Measurements from ENCODE around the gene SLC38A2. TPM values are rescaled to one million over a fixed set of nuclear protein-coding genes. Genes with fewer than 3 reads are reported as not detected.

The SLC38A2 gene
- total RNA-seq, 1 donor from 2014 or later: 348 TPM

DNA sequence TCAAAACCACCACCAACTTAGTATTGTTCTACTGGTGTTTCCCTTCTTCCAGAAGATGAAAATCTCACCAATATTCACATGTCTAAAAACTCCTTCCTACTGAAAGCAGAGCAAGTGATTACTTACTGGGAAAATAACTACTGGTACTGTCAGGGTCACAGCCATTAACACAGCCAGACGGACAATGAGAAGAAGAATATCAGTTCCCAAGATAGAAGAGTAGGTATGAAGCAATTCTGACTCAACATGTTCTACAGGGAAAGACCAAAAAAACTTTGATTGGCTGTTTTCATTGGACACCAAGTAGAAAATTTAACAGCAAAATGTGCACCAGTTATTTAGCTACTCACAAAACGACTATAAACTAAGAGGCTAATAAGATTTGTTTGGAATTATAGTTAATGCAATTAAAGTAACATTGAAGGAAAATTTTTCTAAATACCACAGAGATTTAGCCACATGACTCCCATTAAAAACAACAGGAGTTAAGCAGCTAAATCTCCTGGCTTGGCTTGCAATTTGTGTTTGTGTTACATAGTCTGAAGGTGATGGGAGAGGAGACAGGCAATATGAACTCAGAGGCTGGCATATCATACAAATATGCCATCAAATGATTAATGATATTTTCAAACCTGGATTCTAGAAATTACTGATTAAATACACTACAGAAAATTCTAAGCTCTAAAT lies 9.5 kb downstream of the SLC38A2 start:
- peaks cover 94% of the 10 kb centered on the region for H4K20me1 ChIP-seq (ENCODE audit: low read depth)
- Mint-ChIP-seq H3K36me3 (peaks cover 67% of the 10 kb centered on the region), H3K4me3 (no peak overlapping the region), H3K9me3 (no peaks in the 10 kb centered on the region), H3K27me3 (ENCODE audit: insufficient read depth, low read depth) (peaks cover 2% of the 10 kb centered on the region), H3K27ac (no peak overlapping the region), H3K4me1 (peaks cover 8% of the 10 kb centered on the region)
- peaks cover 98% of the 10 kb centered on the region for H3F3A ChIP-seq (ENCODE audit: low read depth)
- TF ChIP-seq EZH2 (IDR thresholded peaks at IDR 0.05) (no peak), CTCF (IDR thresholded peaks at IDR 0.05) (no peak), EZH2phosphoT487 (IDR thresholded peaks at IDR 0.05) (no peak)
- DNase-seq (ENCODE audit: low spot score): no peak
- H3K79me2 ChIP-seq (ENCODE audit: low read depth): peaks cover 33% of the 10 kb centered on the region
- H3K36me3 ChIP-seq: peaks cover 76% of the 10 kb centered on the region
- H3K27me3 ChIP-seq: no peaks in the 10 kb centered on the region
- no peak overlapping the region for H3K27ac ChIP-seq
- no peak overlapping the region for H3K4me3 ChIP-seq
- no peaks in the 10 kb centered on the region for H3K9me3 ChIP-seq (ENCODE audit: low read depth)
- no peak overlapping the region for H3K9ac ChIP-seq
- no peak overlapping the region for H3K4me2 ChIP-seq
- H3K4me1 ChIP-seq: no peaks in the 10 kb centered on the region
- no peak overlapping the region for H2AFZ ChIP-seq (replicated peaks)

DNA sequence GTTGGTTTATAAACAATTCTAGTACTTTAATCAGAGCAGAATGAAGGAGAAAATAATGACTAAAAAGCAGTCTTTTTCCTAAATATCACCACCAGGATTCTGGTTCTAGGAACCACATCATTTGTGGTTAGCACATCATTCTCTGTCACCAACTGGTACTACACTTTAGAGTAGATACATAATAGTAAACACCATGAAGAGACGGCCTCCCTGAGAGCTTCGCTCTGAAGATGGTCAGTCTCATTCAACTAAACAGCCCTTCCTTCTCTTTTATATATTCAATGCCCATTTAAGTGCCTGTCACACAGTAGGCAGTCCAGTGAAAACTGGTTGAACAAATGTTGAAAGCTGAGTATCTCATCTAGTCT lies 10.9 kb downstream of the SLC38A2 start:
- Histone ChIP-seq H3K27me3 (no peaks in the 10 kb centered on the region), H3K27ac (no peak overlapping the region), H3K36me3 (peaks cover 67% of the 10 kb centered on the region), H3K9me3 (ENCODE audit: low read depth) (no peaks in the 10 kb centered on the region), H4K20me1 (ENCODE audit: low read depth) (peaks cover 91% of the 10 kb centered on the region), H3K4me1 (no peaks in the 10 kb centered on the region), H3K9ac (no peak overlapping the region), H3K4me2 (no peak overlapping the region), H3F3A (ENCODE audit: low read depth) (peaks cover 98% of the 10 kb centered on the region), H3K4me3 (no peak overlapping the region), H3K79me2 (ENCODE audit: low read depth) (peaks cover 20% of the 10 kb centered on the region), H2AFZ (replicated peaks) (no peak overlapping the region)
- H3K4me3 Mint-ChIP-seq: no peak overlapping the region
- no peaks in the 10 kb centered on the region for H3K27me3 Mint-ChIP-seq (ENCODE audit: insufficient read depth, low read depth)
- H3K27ac Mint-ChIP-seq: no peak overlapping the region
- no peak for DNase-seq (ENCODE audit: low spot score)
- TF ChIP-seq CTCF (IDR thresholded peaks at IDR 0.05) (no peak), EZH2 (IDR thresholded peaks at IDR 0.05) (no peak), EZH2phosphoT487 (IDR thresholded peaks at IDR 0.05) (no peak)
- peaks cover 53% of the 10 kb centered on the region for H3K36me3 Mint-ChIP-seq
- no peaks in the 10 kb centered on the region for H3K4me1 Mint-ChIP-seq
- H3K9me3 Mint-ChIP-seq: no peaks in the 10 kb centered on the region

DNA sequence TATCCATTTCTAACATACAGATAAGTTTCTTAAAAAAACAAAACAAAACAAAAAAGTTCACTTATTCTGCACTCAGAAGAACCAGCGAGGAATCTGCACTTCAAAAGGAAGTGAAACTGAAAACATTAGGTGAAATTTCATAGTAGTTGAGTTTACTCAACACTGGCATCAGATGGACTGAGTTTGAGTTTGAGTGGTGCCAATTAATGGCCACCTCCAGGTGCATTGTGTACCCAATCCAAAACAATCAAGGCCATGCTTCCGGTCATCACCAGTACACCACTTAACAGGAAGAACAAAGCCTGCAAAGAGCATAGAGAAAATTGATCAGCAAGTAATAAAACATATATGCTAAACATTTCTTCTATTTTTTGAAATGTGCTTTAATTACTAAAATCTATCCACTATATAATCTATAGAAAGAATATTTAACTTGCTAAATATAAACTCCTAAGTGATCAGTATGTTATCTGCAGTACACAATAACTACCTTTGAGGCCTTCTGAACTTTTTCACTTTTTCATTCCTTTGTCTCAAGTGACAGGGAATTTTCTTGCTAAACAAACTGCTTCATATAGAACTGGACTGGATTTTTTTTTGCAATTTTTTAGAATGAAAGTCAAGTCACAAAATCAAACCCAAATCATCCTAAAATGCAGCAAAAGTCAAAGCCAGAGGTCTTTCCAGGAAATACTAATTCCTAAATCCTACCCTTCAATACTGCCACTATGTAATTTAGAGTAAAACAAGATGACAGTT lies 11.5 kb downstream of the SLC38A2 start:
- Mint-ChIP-seq H3K27me3 (ENCODE audit: insufficient read depth, low read depth) (no peaks in the 10 kb centered on the region), H3K4me3 (no peak overlapping the region), H3K27ac (no peak overlapping the region), H3K9me3 (no peaks in the 10 kb centered on the region), H3K36me3 (peaks cover 52% of the 10 kb centered on the region), H3K4me1 (no peaks in the 10 kb centered on the region)
- H3K79me2 ChIP-seq (ENCODE audit: low read depth): peaks cover 14% of the 10 kb centered on the region
- H3K4me1 ChIP-seq: no peaks in the 10 kb centered on the region
- no peak for TF ChIP-seq CTCF (IDR thresholded peaks at IDR 0.05)
- no peak for TF ChIP-seq EZH2phosphoT487 (IDR thresholded peaks at IDR 0.05)
- no peak for TF ChIP-seq EZH2 (IDR thresholded peaks at IDR 0.05)
- H3K27me3 ChIP-seq: no peaks in the 10 kb centered on the region
- H3K9ac ChIP-seq: no peak overlapping the region
- H2AFZ ChIP-seq (replicated peaks): no peak overlapping the region
- no peak overlapping the region for H3K4me3 ChIP-seq
- H4K20me1 ChIP-seq (ENCODE audit: low read depth): peaks cover 86% of the 10 kb centered on the region
- H3F3A ChIP-seq (ENCODE audit: low read depth): peaks cover 92% of the 10 kb centered on the region
- H3K36me3 ChIP-seq: peaks cover 63% of the 10 kb centered on the region
- no peak overlapping the region for H3K4me2 ChIP-seq
- no peak overlapping the region for H3K27ac ChIP-seq
- H3K9me3 ChIP-seq (ENCODE audit: low read depth): no peaks in the 10 kb centered on the region
- DNase-seq (ENCODE audit: low spot score): no peak

Measured in neural progenitor cell (in vitro differentiated cells).